Measurements from ENCODE around the gene SCNN1B.
"Not testable (repeated sequence)": the region's sequence is repeated elsewhere in the genome, so short reads cannot be mapped to it uniquely, and the experiment has no call there.

SCNN1B gene, protein sequence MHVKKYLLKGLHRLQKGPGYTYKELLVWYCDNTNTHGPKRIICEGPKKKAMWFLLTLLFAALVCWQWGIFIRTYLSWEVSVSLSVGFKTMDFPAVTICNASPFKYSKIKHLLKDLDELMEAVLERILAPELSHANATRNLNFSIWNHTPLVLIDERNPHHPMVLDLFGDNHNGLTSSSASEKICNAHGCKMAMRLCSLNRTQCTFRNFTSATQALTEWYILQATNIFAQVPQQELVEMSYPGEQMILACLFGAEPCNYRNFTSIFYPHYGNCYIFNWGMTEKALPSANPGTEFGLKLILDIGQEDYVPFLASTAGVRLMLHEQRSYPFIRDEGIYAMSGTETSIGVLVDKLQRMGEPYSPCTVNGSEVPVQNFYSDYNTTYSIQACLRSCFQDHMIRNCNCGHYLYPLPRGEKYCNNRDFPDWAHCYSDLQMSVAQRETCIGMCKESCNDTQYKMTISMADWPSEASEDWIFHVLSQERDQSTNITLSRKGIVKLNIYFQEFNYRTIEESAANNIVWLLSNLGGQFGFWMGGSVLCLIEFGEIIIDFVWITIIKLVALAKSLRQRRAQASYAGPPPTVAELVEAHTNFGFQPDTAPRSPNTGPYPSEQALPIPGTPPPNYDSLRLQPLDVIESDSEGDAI

DNA sequence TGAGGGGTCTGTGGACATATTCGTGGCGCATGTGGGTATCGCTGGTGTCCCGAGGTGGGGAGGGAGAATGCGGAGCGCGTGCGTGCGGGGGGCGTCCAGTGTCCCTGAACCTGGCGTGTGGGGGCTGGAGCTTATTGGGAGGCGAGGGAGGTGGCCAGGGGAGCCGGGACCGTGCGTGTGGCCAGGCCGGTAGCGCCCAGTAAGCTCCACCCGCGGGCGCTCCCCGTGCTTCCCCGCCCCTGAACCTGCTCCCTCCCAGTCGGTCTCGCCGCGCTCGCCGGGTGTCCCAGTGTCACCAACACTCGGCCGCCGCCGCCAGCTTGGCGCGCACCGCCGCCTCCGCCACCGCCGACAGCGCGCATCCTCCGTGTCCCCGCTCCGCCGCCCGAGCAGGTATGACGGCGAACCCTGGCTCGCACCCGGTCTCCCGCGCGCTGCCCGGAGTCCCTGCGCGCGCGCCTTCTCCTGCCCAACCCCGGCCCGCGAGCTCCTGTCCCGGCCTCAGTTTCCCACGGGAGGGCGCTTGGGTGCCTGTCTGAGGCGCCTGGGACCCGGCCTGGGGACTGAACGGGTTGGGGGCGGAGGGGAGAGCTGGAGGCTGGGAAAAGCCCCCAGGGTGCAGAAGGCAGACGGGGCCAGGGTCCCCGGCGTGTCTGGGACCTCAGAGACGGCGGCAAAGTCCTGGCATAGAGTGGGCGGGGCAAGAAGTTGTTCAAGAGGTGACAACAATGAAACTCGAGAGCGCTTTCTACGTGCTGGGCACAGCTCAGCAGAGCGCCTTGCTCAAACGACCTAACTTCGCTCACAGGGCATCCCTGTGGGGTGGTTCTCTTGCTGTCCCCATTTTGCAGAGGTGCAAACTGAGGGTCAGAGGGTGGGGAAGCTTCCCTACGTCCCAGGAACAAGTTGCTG, at the start of gene SCNN1B:
Gene SCNN1B, plus strand, starts transcription at position 258 of the 912 bp plus-strand sequence. CDS start 46,298 bp downstream, outside the sequence.
- DNase-seq (ENCODE audit: low read depth) = no peak

GRCh38 chr16:23252310-23252709, 49.8 kb upstream of the SCNN1B start:
- no peak for DNase-seq (ENCODE audit: low read depth)

DNA sequence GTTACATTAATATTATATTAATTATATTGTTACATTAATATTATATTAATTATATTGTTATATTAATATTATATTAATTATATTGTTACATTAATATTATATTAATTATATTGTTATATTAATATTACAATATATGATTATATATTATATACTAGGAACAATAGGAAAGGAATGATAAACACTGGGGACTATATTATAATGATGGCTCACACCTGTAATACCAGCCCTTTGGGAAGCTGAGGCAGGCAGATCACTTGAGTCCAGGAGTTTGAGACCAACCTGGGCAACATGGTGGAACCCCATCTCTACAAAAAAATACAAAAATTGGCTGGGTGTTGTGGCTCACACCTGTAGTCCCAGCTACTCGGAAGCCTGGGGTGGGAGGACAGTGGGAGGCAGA, 48.5 kb upstream of the SCNN1B start:
- not testable (repeated sequence) for DNase-seq (ENCODE audit: low read depth)

DNA sequence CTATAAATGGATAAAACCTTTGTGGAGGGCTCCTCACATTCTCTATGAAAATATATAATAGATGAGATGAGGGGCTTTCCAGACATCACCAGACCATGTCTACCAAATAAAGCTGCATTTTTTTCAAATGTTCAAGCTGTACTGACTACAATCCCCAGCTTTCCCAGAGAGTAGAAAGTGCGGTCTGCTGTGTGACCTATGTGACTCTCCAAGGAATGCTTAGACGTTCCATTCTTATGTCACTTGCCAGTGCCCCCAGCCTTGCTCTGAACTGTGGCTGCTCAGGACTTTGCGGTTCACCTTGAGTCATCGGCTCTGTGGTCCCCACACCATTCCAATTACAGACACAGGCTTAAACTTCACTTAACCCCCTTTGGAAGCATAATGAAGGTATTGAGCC, 47.8 kb upstream of the SCNN1B start:
- no peak for DNase-seq (ENCODE audit: low read depth)

GRCh38 chr16:23255000-23255399, 47.1 kb upstream of the SCNN1B start:
- no peak for DNase-seq (ENCODE audit: low read depth)

GRCh38 chr16:23256440-23256839, 45.7 kb upstream of the SCNN1B start:
- DNase-seq (ENCODE audit: low read depth) = no peak

DNA sequence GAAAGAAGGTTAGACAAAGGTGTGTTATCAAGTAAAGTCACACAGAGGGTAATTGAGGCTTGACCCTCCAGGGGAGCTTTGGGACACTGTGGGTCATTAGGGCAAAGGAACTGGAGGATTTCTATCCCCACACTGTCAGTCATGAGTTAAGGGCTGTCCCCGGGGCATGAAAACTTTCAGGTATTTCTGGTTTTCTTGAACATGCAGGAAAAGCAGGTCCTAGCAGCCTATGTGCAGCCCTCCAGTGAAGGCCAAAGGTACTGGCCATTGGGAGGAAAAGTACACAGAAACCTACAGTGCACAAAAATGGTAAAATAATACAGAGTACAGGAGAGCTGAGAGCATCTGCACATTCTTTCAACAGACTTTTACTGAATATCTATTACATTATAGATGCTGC, 44.4 kb upstream of the SCNN1B start:
- DNase-seq (ENCODE audit: low read depth) = no peak

DNA sequence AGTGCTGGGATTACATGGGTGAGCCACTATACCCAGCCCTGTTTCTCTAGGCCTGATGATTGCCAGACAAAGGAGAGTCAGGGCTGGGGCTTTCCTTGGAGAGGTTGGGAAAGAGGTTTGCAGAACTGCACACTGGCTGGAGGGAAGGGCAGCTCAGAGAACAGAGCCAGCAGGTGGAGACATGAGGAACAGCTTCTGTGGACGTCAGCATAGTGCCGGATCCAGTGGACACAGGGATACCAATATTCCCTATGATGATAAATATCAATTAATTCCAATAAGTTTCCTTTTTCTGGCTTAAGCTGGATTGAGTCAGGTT, 43.2 kb upstream of the SCNN1B start:
- DNase-seq (ENCODE audit: low read depth) = no peak

DNA sequence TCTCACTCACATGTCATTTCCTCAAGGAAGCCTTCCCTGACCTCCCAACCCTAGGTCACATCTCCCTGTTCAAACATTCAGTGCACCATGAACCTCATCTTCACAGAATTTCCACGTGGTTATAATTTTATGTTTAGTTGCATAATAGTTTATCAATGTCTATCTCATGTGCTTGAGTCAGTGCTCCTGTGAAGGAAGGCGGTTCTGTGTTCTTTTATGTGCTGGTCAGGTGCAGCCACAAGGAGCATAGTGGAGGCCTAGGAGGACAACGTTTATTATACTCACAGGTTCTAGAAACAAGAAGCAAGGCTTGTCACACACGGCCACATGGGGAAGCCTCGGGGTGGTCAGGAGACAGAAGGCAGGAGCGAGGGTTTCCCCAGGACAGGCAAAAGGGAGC, 34.5 kb upstream of the SCNN1B start:
- no peak for DNase-seq (ENCODE audit: low read depth)

DNA sequence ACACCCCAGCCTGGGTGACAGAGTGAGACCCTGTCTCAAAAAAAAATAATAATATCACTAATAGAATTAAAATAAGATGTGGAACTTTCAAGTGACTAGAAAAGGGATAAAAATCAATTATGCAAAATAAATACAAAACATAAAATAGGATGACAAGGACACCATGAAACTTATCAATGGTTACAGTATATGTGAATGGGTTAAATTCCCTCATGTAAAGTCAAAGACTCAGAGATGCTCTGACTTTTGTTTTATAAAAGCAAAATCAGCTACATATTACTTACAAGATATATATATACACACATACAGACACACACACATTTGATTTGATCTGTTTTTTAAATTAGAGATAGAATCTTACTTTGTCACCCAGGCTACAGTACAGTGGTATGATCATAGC, 33.5 kb upstream of the SCNN1B start:
- DNase-seq (ENCODE audit: low read depth) = no peak

GRCh38 chr16:23269248-23269953, 32.7 kb upstream of the SCNN1B start:
- DNase-seq (ENCODE audit: low read depth) = no peak

- no peak for DNase-seq (ENCODE audit: low read depth)
These were observed 31.4 kb upstream of the SCNN1B start for GRCh38 chr16:23270654-23271053.

DNA sequence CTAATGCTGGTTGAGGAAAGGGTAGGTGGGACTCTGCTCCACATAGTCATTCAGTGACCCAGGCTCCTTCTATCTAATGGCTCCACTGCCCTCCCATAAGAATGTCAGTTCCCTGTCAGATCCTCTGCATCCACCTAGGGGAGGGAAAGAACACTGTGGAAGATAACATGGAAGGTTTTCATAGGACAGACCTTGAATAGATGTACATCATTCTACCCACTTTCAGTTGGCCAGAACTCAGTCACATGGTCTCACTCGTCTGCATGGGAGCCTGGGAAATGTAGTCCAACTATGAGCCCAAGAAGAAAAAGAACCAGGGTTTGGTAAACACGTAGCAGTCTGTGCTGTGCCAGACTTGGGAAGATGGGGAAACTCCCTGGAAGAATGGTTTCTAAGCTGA, 27.1 kb upstream of the SCNN1B start:
- no peak for DNase-seq (ENCODE audit: low read depth)

- no peak for DNase-seq (ENCODE audit: low read depth)
These were observed 25.3 kb upstream of the SCNN1B start for GRCh38 chr16:23276821-23277220.

DNA sequence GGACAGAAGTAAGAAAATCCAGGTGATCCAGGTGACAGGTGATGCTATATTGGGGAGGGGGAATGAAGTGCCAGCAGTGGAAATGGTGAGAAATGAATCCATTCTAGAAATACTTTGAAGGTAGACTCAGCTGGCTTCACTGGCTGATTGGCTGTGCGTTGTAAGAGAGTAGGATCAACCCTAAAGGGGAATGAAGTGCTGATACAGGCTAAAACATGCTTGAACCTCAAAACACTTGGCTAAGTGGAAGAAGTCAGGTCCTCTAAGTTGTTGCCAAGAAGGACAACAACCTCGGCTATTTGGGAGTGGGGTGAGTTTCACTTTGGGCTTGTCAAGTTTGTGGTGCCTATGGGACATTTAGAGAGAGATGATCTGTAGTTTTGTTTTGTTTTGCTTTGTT, 24.1 kb upstream of the SCNN1B start:
- DNase-seq (ENCODE audit: low read depth) = no peak

GRCh38 chr16:23279721-23280153, 22.4 kb upstream of the SCNN1B start:
- no peak for DNase-seq (ENCODE audit: low read depth)

GRCh38 chr16:23280483-23280967, 21.6 kb upstream of the SCNN1B start:
- no peak for DNase-seq (ENCODE audit: low read depth)

GRCh38 chr16:23282568-23282967, 19.5 kb upstream of the SCNN1B start:
- no peak for DNase-seq (ENCODE audit: low read depth)

DNA sequence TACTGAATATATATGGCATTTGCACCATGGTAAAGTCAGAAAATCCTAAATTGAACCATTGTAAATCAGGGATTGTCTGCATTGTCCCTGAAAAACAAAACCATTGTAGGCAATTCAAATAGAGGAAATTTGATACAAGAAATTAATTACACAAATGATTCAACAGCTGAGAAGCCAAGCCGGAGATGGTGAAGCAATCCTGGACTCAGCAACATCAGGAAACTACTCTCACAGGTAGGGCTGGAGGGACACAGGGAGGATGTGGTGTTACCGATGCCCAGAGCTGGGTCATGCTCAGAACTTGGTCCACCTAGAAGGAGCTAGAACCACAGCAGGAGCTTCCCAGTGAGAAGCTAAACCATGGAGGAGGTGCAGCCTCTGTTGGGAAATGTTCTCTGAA, 18.5 kb upstream of the SCNN1B start:
- no peak for DNase-seq (ENCODE audit: low read depth)

DNA sequence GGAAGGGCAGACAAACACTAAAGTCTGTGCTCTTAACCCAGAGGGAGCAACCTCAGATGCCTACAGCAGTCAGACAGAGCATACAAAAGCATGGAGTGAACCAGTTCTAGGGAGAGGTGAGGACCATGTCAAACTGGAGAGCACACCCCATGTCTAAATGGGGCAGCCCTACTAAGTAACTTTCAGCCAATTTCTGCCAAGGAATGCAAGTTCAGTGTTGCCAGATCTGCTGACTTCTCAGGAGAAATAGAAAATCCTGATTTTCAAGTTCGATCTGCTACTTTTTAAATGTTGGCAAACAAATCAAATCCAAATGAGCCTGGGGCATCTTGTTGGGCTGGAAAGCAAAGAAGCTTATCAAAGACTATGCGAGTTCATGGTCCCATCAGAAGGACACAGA, 17.5 kb upstream of the SCNN1B start:
- no peak for DNase-seq (ENCODE audit: low read depth)

- DNase-seq (ENCODE audit: low read depth) = no peak
These were observed 16.0 kb upstream of the SCNN1B start for GRCh38 chr16:23286131-23286532.

DNA sequence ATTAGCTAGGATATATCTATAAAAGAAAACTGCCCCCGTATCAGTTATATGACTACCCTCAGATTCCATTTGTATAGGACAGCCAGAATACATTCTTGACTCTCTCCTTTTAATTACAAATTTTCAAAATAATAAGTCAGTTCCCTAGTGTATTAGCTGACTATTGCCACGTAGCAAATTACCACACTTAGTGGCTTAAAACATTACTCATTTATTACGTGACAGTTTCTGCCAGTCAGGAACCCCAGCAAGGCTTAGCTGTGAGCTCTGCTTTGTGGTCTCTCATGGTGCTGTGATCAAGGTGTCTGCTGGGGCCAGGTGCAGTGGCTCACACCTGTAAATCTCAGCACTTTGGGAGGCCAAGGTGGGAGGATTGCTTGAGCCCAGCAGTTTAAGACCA, 13.9 kb upstream of the SCNN1B start:
- no peak for DNase-seq (ENCODE audit: low read depth)
